Calu3 (cell line): ENCODE results near the gene ATG7. TPM values are rescaled to one million over a fixed set of nuclear protein-coding genes. Genes with fewer than 3 reads are reported as not detected.
"Not testable (repeated sequence)": the region's sequence is repeated elsewhere in the genome, so short reads cannot be mapped to it uniquely, and the experiment has no call there.

ENCODE experiments used
- BruUV-seq: library from RNA; stranded (reverse); fragments of 400-500 nt; replicated peaks from 2 replicates; lab custom pipeline; 2021; lab: Mats Ljungman, UMichigan
- CTCF ChIA-PET: fragments of 300-600 bp; sonication (Branson Sonifier 250); formaldehyde crosslinking; loops from one replicate; lab custom pipeline; 2022; ENCODE audit warnings: antibody characterized with exemption; lab: Charles Lee
- DNase-seq: peaks from one replicate; pipeline ENCODE4 v3.0.0; 2022
- H3K27ac Mint-ChIP-seq: one replicate; pipeline ENCODE4 v1.8.0; 2022; ENCODE audit warnings: mixed read lengths; ENCODE audit not compliant: unreplicated experiment
- H3K27me3 Mint-ChIP-seq: one replicate; pipeline ENCODE4 v1.8.0; 2022; ENCODE audit warnings: mixed read lengths; ENCODE audit not compliant: unreplicated experiment
- H3K36me3 Mint-ChIP-seq: one replicate; pipeline ENCODE4 v1.8.0; 2022; ENCODE audit warnings: mild to moderate bottlenecking, moderate library complexity, mixed read lengths; ENCODE audit not compliant: insufficient read depth, unreplicated experiment
- H3K4me1 Mint-ChIP-seq: one replicate; pipeline ENCODE4 v1.8.0; 2022; ENCODE audit warnings: mild to moderate bottlenecking, low read depth, mixed read lengths; ENCODE audit not compliant: unreplicated experiment
- H3K4me3 Mint-ChIP-seq: one replicate; pipeline ENCODE4 v1.8.0; 2022; ENCODE audit warnings: mild to moderate bottlenecking, low read depth, moderate library complexity, mixed read lengths; ENCODE audit not compliant: unreplicated experiment
- H3K9me3 Mint-ChIP-seq: one replicate; pipeline ENCODE4 v1.8.0; 2022; ENCODE audit warnings: low read depth, mixed read lengths; ENCODE audit not compliant: unreplicated experiment
- intact Hi-C: fragments of 100-400 bp; cut with micrococcal nuclease; formaldehyde crosslinking; loops from one replicate; pipeline ENCODE4 v1.10.0; 2022; ENCODE audit not compliant: unreplicated experiment
- total RNA-seq: library from RNA; stranded (reverse); gene quantifications from 2 replicates; pipeline ENCODE4 v1.2.3, GENCODE V29; 2022
- TF ChIP-seq, protein P1 (sequence below): fragments of 200-600 bp; IDR thresholded peaks from one replicate; pipeline ENCODE4 v1.8.0; 2022; ENCODE audit warnings: antibody characterized with exemption; ENCODE audit not compliant: unreplicated experiment

ATG7 gene
- total RNA-seq, 1 experiment from 2014 or later, result 37.3 TPM

DNA sequence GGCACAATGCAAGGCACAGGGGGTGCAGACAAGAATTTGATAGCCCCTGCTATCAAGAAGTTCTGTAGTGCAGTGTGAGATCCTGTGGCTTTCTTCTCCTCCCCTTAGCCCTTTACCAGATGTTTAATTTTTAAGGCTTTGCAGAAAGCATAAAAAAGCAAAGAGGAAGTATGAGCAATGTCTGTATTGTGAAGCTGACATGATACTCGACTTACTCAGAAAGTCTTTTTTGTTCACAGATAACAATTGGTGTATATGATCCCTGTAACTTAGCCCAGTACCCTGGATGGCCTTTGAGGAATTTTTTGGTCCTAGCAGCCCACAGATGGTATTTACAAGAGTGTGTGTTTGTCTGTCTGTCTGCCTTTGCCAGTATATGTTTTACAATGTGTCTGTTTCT is 58.9 kb downstream of the ATG7 start:
- no peak overlapping the region for H3K27ac Mint-ChIP-seq
- no peak for DNase-seq
- TF ChIP-seq, protein P1, sequence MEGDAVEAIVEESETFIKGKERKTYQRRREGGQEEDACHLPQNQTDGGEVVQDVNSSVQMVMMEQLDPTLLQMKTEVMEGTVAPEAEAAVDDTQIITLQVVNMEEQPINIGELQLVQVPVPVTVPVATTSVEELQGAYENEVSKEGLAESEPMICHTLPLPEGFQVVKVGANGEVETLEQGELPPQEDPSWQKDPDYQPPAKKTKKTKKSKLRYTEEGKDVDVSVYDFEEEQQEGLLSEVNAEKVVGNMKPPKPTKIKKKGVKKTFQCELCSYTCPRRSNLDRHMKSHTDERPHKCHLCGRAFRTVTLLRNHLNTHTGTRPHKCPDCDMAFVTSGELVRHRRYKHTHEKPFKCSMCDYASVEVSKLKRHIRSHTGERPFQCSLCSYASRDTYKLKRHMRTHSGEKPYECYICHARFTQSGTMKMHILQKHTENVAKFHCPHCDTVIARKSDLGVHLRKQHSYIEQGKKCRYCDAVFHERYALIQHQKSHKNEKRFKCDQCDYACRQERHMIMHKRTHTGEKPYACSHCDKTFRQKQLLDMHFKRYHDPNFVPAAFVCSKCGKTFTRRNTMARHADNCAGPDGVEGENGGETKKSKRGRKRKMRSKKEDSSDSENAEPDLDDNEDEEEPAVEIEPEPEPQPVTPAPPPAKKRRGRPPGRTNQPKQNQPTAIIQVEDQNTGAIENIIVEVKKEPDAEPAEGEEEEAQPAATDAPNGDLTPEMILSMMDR, result no peak
- no peaks in the 10 kb centered on the region for H3K27me3 Mint-ChIP-seq
- no peaks in the 10 kb centered on the region for H3K9me3 Mint-ChIP-seq
- peaks cover 4% of the 10 kb centered on the region for H3K36me3 Mint-ChIP-seq
- intact Hi-C loops, result loop anchor here (5.0 kb wide), 1 partner anchor 574 kb away; no protein-coding TSS in a partner anchor
- H3K4me3 Mint-ChIP-seq, result no peak overlapping the region
- no TSS peak for BruUV-seq
- no peaks in the 10 kb centered on the region for H3K4me1 Mint-ChIP-seq
- CTCF ChIA-PET, result no interaction called here

DNA sequence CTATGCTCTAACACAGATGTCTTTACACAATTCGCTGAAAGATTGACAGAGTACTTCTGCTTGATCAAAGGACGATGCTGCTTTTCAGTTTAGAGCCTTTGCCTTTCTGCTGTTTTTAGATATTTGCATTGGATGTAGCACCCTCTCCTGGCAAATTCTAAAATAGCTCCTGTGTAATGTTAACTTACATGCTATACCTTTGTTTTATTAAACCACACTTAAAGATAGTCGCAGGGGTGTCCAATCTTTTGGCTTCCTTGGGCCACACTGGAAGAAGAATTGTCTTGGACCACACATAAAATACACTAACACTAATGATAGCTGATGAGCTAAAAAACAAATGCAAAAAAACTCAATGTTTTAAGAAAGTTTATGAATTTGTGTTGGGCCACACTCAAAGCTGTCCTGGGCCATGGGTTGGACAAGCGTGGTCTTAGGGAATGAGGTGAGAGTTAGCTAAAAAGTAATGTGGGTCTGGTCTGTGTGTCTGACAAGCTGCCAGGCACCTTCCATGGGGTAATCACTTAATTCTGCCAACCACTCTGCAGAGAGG is 62.9 kb downstream of the ATG7 start:
- Mint-ChIP-seq H3K4me1 (no peaks in the 10 kb centered on the region), H3K27ac (no peak overlapping the region), H3K4me3 (no peak overlapping the region), H3K9me3 (no peaks in the 10 kb centered on the region), H3K36me3 (peaks cover 4% of the 10 kb centered on the region), H3K27me3 (no peaks in the 10 kb centered on the region)
- CTCF ChIA-PET, result interaction anchor here (0.7 to 2.0 kb wide), 12 partner anchors 7 to 1773 kb away, joined by 3 to 11 read pairs (median 4); no protein-coding TSS in a partner anchor
- intact Hi-C loops, result loop anchor here (1.0 to 5.0 kb wide), 2 partner anchors 99 to 178 kb away; no protein-coding TSS in a partner anchor
- no TSS peak for BruUV-seq
- DNase-seq, result peak; percentile 44
- TF ChIP-seq, protein P1, result no peak

DNA sequence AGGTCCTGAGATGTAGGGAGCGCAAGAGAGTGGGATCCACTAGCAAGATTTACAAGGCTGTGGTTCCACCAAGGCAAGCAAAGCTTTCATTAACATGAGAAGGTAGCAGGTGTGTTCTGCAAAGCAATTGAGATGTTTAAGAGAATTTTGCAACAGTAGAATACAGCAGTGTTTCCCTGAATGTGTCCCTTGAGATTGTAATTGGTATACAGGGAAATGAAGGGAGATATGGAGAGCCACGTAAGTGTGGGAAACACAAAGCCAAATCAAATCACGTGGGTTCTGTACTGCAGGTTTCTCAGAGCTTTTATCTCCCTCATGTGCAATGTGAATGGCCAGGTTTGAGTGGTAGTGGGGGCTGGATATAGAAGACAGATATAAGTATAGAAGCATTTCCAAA is 67.3 kb downstream of the ATG7 start:
- no peaks in the 10 kb centered on the region for H3K4me1 Mint-ChIP-seq
- H3K4me3 Mint-ChIP-seq, result no peak overlapping the region
- intact Hi-C loops, result loop anchor here (5.0 kb wide), 1 partner anchor 182 kb away; no protein-coding TSS in a partner anchor
- H3K36me3 Mint-ChIP-seq, result peaks cover 4% of the 10 kb centered on the region
- H3K9me3 Mint-ChIP-seq, result no peaks in the 10 kb centered on the region
- TF ChIP-seq, protein P1, result no peak
- no peak overlapping the region for H3K27ac Mint-ChIP-seq
- H3K27me3 Mint-ChIP-seq, result no peaks in the 10 kb centered on the region
- CTCF ChIA-PET, result interaction anchor here (0.5 kb wide), 1 partner anchor 235 kb away, joined by 3 read pairs; no protein-coding TSS in a partner anchor
- no TSS peak for BruUV-seq
- no peak for DNase-seq

DNA sequence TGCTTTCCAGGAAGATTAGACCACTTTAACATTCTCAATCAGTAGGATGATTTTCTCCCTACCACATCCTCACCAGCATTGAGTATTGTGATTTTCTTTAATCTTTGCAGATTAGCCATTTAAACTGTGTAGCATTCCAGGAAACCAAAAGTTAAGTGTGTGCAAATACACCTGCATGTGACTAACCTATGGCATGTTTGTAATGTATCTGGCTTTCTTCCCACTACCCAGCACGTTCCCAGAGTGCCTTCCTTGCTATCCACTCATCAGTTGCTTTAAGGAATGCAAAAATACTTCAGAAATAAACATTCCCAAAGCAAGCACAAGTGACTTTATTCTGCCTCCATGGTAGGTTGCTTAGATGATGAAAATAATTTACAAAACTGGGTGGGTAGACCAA is 74.2 kb downstream of the ATG7 start:
- H3K4me1 Mint-ChIP-seq, result peaks cover 14% of the 10 kb centered on the region
- no peak for DNase-seq
- intact Hi-C loops, result no loop called here
- TF ChIP-seq, protein P1, result no peak
- H3K36me3 Mint-ChIP-seq, result peaks cover 5% of the 10 kb centered on the region
- CTCF ChIA-PET, result no interaction called here
- H3K9me3 Mint-ChIP-seq, result no peaks in the 10 kb centered on the region
- H3K4me3 Mint-ChIP-seq, result no peak overlapping the region
- no peaks in the 10 kb centered on the region for H3K27me3 Mint-ChIP-seq
- no TSS peak for BruUV-seq
- no peak overlapping the region for H3K27ac Mint-ChIP-seq

DNA sequence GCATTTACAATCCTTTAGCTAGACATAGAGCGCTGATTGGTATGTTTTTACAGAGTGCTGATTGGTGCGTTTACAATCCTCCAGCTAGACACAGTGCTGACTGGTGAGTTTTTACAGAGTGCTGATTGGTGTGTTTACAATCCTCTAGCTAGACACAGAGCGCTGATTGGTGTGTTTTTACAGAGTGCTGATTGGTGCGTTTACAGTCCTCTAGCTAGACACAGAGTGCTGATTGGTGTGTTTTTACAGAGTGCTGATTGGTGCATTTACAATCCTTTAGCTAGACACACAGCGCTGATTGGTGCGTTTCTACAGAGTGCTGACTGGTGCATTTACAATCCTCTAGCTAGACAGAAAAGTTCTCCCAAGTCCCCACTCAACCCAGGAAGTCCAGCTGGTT is 76.7 kb downstream of the ATG7 start:
- CTCF ChIA-PET, H3K9me3 Mint-ChIP-seq, H3K36me3 Mint-ChIP-seq, DNase-seq, H3K4me3 Mint-ChIP-seq, H3K27ac Mint-ChIP-seq, intact Hi-C loops, H3K27me3 Mint-ChIP-seq, BruUV-seq: not testable (repeated sequence)
- peaks cover 14% of the 10 kb centered on the region for H3K4me1 Mint-ChIP-seq
